GM12878 (cell line): ENCODE results near the gene RNF223. TPM values are rescaled to one million over a fixed set of nuclear protein-coding genes. Genes with fewer than 3 reads are reported as not detected.

Source experiments
- BCL11A ChIP-seq: IDR thresholded peaks from 2 replicates; pipeline ENCODE4 v1.6.1; 2011; ENCODE audit warnings: low read depth, low read length
- CHD2 ChIP-seq: IDR thresholded peaks from 2 replicates; pipeline ENCODE4 v1.6.1; 2011; ENCODE audit warnings: low read depth, low read length, improper control_type of control experiment, borderline replicate concordance
- HDGF ChIP-seq: fragments of 450-650 bp; IDR thresholded peaks from 2 replicates; pipeline ENCODE4 v1.6.1; 2016; ENCODE audit warnings: antibody characterized with exemption
- MAX ChIP-seq: IDR thresholded peaks from 2 replicates; pipeline ENCODE4 v1.6.1; 2012; ENCODE audit warnings: low read depth, low read length, improper control_type of control experiment
- PBX3 ChIP-seq: IDR thresholded peaks from 2 replicates; pipeline ENCODE4 v1.6.1; 2011; ENCODE audit warnings: mild to moderate bottlenecking, low read depth, low read length, moderate library complexity; ENCODE audit not compliant: insufficient replicate concordance
- SIX5 ChIP-seq: IDR thresholded peaks from 2 replicates; pipeline ENCODE4 v1.6.1; 2011; ENCODE audit warnings: mild to moderate bottlenecking, low read depth, low read length, moderate library complexity; ENCODE audit not compliant: severe bottlenecking
- SREBF1 ChIP-seq: IDR thresholded peaks from 2 replicates; pipeline ENCODE4 v1.6.1; 2012; ENCODE audit warnings: mild to moderate bottlenecking, low read length
- SRF ChIP-seq, 2 experiments: IDR thresholded peaks; 2 replicates each; pipeline ENCODE4 v1.6.1; 2011; ENCODE audit warnings: low read depth in 2 of 2, low read length in 2 of 2, mild to moderate bottlenecking in 1 of 2, moderate library complexity in 1 of 2
- ZNF24 ChIP-seq: fragments of 450-650 bp; IDR thresholded peaks from 2 replicates; pipeline ENCODE4 v1.6.1; 2017; ENCODE audit warnings: antibody characterized with exemption, mild to moderate bottlenecking
- ZNF274 ChIP-seq: IDR thresholded peaks from one replicate; pipeline ENCODE4 v1.8.0; 2011; ENCODE audit not compliant: insufficient read length, insufficient read depth
- ZNF622 ChIP-seq: fragments of 450-650 bp; IDR thresholded peaks from 2 replicates; pipeline ENCODE4 v1.6.1; 2017; ENCODE audit warnings: mild to moderate bottlenecking, inconsistent platforms
- ZZZ3 ChIP-seq: IDR thresholded peaks from 2 replicates; pipeline ENCODE4 v1.6.1; 2011; ENCODE audit warnings: low read depth; ENCODE audit not compliant: control insufficient read depth, insufficient read length
- polyA plus RNA-seq, 11 experiments: library from polyadenylated mRNA; depleted of rRNA in 4 of 11; unstranded in 6 of 11; stranded (reverse) in 5 of 11; fragments of >200 nt; fragmentation: Nextera tagmentation in 4 of 11; fragmentation: Illumina TruSeq in 1 of 11; extraction: Ambion mirVana in 4 of 11; extraction: Trizol in 1 of 11; gene quantifications; 1 replicate in 1 of 11; 2 replicates in 10 of 11; pipeline versions ENCODE4 v1.2.1 to v1.2.3, GENCODE V29; 2011 to 2016; ENCODE audit warnings: inconsistent platforms in 2 of 11, missing spikeins in 2 of 11, low read depth in 1 of 11
- total RNA-seq, 4 experiments: library from RNA; depleted of rRNA in 3 of 4; stranded (reverse); fragments of >200 nt in 3 of 4; fragmentation: Illumina TruSeq in 1 of 4; extraction: Trizol in 1 of 4; gene quantifications; 2 replicates each; pipeline versions ENCODE4 v1.2.1 to v1.2.3, GENCODE V29; 2013 to 2021
- TF ChIP-seq, protein P1 (sequence below): IDR thresholded peaks from 2 replicates; pipeline ENCODE4 v1.6.1; 2012; ENCODE audit warnings: improper control_type of control experiment, low read depth, low read length; ENCODE audit not compliant: insufficient replicate concordance
- TF ChIP-seq, protein P2 (sequence below): IDR thresholded peaks from 2 replicates; pipeline ENCODE4 v1.6.1; 2012; ENCODE audit warnings: mild to moderate bottlenecking, low read depth, low read length
- TF ChIP-seq, protein P3 (sequence below): fragments of 450-650 bp; formaldehyde crosslinking; IDR thresholded peaks from 2 replicates; pipeline ENCODE4 v1.4.0; 2022; ENCODE audit warnings: mild to moderate bottlenecking, moderate library complexity

RNF223 gene
- total and polyA plus RNA-seq, 10 of the 15 experiments (the other 5 are each of a cell fraction or from before 2014, with no cell fraction given), result 0.06 TPM; not detected in 9

DNA sequence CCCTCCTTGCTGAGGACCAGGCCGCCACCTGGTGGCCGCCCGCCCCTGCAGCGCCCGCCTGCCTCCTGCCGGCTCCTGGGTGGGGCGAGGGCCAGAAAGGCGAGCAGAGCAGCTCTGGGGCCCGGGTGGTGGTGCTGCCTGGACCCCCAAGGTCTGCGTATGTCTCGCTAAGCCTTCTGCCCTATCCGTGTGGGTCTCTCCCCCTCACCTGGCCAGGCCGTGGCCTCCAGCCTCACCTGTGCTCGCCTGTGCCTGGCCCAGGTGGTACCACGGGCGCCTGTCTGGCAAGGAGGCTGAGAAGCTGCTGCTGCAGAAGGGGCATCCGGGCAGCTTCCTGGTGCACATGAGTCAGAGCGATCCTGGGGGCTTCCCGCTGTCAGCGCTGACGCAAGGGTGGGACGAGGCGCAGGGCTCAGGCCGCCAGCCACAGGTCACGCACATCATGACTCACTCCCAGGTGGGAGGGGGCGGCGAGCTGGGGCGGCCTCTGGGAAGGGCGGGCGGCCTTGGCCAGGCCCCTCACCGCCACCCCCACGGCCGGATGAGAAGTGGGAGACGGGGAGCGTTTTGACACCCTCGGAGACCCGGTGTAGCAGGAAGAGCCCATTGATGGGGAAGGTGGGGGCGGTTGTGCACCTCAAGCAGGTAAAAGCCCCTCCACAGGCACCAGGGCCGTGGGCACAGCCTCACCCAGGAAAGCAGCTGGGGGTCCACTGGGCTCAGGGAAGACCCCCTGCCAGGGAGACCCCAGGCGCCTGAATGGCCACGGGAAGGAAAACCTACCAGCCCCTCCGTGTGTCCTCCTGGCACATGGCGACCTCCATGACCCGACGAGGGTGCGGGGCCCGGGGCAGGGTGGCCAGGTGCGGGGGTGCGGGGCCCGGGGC lies 9.9 kb downstream of the RNF223 start (continued):
- TF ChIP-seq, protein P1, sequence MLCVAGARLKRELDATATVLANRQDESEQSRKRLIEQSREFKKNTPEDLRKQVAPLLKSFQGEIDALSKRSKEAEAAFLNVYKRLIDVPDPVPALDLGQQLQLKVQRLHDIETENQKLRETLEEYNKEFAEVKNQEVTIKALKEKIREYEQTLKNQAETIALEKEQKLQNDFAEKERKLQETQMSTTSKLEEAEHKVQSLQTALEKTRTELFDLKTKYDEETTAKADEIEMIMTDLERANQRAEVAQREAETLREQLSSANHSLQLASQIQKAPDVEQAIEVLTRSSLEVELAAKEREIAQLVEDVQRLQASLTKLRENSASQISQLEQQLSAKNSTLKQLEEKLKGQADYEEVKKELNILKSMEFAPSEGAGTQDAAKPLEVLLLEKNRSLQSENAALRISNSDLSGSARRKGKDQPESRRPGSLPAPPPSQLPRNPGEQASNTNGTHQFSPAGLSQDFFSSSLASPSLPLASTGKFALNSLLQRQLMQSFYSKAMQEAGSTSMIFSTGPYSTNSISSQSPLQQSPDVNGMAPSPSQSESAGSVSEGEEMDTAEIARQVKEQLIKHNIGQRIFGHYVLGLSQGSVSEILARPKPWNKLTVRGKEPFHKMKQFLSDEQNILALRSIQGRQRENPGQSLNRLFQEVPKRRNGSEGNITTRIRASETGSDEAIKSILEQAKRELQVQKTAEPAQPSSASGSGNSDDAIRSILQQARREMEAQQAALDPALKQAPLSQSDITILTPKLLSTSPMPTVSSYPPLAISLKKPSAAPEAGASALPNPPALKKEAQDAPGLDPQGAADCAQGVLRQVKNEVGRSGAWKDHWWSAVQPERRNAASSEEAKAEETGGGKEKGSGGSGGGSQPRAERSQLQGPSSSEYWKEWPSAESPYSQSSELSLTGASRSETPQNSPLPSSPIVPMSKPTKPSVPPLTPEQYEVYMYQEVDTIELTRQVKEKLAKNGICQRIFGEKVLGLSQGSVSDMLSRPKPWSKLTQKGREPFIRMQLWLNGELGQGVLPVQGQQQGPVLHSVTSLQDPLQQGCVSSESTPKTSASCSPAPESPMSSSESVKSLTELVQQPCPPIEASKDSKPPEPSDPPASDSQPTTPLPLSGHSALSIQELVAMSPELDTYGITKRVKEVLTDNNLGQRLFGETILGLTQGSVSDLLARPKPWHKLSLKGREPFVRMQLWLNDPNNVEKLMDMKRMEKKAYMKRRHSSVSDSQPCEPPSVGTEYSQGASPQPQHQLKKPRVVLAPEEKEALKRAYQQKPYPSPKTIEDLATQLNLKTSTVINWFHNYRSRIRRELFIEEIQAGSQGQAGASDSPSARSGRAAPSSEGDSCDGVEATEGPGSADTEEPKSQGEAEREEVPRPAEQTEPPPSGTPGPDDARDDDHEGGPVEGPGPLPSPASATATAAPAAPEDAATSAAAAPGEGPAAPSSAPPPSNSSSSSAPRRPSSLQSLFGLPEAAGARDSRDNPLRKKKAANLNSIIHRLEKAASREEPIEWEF, result no peak
- no peak for TF ChIP-seq SIX5
- TF ChIP-seq PBX3, result no peak
- TF ChIP-seq MAX, result 0 out of 2 replicates have a peak, but pooled peaks have one; percentile 22
- TF ChIP-seq, protein P2, sequence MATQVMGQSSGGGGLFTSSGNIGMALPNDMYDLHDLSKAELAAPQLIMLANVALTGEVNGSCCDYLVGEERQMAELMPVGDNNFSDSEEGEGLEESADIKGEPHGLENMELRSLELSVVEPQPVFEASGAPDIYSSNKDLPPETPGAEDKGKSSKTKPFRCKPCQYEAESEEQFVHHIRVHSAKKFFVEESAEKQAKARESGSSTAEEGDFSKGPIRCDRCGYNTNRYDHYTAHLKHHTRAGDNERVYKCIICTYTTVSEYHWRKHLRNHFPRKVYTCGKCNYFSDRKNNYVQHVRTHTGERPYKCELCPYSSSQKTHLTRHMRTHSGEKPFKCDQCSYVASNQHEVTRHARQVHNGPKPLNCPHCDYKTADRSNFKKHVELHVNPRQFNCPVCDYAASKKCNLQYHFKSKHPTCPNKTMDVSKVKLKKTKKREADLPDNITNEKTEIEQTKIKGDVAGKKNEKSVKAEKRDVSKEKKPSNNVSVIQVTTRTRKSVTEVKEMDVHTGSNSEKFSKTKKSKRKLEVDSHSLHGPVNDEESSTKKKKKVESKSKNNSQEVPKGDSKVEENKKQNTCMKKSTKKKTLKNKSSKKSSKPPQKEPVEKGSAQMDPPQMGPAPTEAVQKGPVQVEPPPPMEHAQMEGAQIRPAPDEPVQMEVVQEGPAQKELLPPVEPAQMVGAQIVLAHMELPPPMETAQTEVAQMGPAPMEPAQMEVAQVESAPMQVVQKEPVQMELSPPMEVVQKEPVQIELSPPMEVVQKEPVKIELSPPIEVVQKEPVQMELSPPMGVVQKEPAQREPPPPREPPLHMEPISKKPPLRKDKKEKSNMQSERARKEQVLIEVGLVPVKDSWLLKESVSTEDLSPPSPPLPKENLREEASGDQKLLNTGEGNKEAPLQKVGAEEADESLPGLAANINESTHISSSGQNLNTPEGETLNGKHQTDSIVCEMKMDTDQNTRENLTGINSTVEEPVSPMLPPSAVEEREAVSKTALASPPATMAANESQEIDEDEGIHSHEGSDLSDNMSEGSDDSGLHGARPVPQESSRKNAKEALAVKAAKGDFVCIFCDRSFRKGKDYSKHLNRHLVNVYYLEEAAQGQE, result no peak
- peak in 1 of 2 experiments; percentile 17; a peak in 1 of 4 replicates for TF ChIP-seq SRF (IDR thresholded peaks at IDR 0.05; ENCODE audit: low read depth in 2 of 2, low read length in 2 of 2)
- TF ChIP-seq, protein P3, sequence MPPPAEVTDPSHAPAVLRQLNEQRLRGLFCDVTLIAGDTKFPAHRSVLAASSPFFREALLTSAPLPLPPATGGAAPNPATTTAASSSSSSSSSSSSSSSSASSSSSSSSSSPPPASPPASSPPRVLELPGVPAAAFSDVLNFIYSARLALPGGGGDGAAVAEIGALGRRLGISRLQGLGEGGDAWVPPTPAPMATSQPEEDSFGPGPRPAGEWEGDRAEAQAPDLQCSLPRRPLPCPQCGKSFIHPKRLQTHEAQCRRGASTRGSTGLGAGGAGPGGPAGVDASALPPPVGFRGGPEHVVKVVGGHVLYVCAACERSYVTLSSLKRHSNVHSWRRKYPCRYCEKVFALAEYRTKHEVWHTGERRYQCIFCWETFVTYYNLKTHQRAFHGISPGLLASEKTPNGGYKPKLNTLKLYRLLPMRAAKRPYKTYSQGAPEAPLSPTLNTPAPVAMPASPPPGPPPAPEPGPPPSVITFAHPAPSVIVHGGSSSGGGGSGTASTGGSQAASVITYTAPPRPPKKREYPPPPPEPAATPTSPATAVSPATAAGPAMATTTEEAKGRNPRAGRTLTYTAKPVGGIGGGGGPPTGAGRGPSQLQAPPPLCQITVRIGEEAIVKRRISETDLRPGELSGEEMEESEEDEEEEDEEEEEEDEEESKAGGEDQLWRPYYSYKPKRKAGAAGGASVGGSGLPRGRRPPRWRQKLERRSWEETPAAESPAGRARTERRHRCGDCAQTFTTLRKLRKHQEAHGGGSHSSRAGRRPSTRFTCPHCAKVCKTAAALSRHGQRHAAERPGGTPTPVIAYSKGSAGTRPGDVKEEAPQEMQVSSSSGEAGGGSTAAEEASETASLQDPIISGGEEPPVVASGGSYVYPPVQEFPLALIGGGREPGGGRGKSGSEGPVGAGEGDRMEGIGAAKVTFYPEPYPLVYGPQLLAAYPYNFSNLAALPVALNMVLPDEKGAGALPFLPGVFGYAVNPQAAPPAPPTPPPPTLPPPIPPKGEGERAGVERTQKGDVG, result no peak
- TF ChIP-seq ZNF274, result no peak
- peak; percentile 75; the same call in 1 of the 2 replicates for TF ChIP-seq CHD2
- no peak for TF ChIP-seq ZZZ3
- TF ChIP-seq SREBF1, result no peak
- TF ChIP-seq ZNF622, result no peak
- TF ChIP-seq HDGF, result 0 out of 2 replicates have a peak, but pooled peaks have one; percentile 13
- TF ChIP-seq ZNF24, result no peak
- peak; percentile 90 for TF ChIP-seq BCL11A
